CD4-positive, CD25-positive, alpha-beta regulatory T cell (primary cell): ENCODE data around the gene AP3B1. TPM values are rescaled to one million over a fixed set of nuclear protein-coding genes. Genes with fewer than 3 reads are reported as not detected.

Experiments used
- ATAC-seq, 2 donors: fragments of 150-1000 bp; cut with Tn5 transposase; one replicate each; pipeline ENCODE4 v1.10.0; 2021; ENCODE audit warnings: low read depth in 2 of 2, moderate number of reproducible peaks in 2 of 2, moderate library complexity in 1 of 2
- DNase-seq, 3 donors: peaks; one replicate each; pipeline versions ENCODE4 v3.0.0 to v3.0.0-alpha.2; 2012 to 2022; ENCODE audit warnings: mixed read lengths in 1 of 3
- H3K27ac ChIP-seq: one replicate; pipeline ENCODE4 v1.7.0; 2013; ENCODE audit warnings: mild to moderate bottlenecking, low read length; ENCODE audit not compliant: insufficient read depth, poor library complexity, severe bottlenecking
- H3K27me3 ChIP-seq: one replicate; pipeline ENCODE4 v1.7.0; 2013; ENCODE audit warnings: low read length; ENCODE audit not compliant: control insufficient read depth, insufficient read depth
- H3K36me3 ChIP-seq: one replicate; pipeline ENCODE4 v1.7.0; 2013; ENCODE audit warnings: mild to moderate bottlenecking, low read length, moderate library complexity; ENCODE audit not compliant: control insufficient read depth, insufficient read depth
- H3K4me1 ChIP-seq: 2 replicates; pipeline ENCODE4 v1.7.0; 2013; ENCODE audit warnings: mild to moderate bottlenecking, low read length; ENCODE audit not compliant: insufficient read depth, control insufficient read depth, poor library complexity, severe bottlenecking
- H3K4me3 ChIP-seq: one replicate; pipeline ENCODE4 v1.7.0; 2013; ENCODE audit warnings: low read depth, mild to moderate bottlenecking, low read length, moderate library complexity
- H3K9me3 ChIP-seq, 2 experiments: 1 replicate in 1 of 2; 2 replicates in 1 of 2; pipeline ENCODE4 v1.7.0; 2013; ENCODE audit warnings: low read length in 2 of 2, mild to moderate bottlenecking in 1 of 2, moderate library complexity in 1 of 2; ENCODE audit not compliant: control insufficient read depth in 2 of 2
- H3K27ac Mint-ChIP-seq, 3 donors: one replicate each; pipeline ENCODE4 v1.8.0; 2020 to 2022; ENCODE audit warnings: mild to moderate bottlenecking in 3 of 3, mixed read lengths in 3 of 3, moderate library complexity in 2 of 3
- H3K27me3 Mint-ChIP-seq: one replicate; pipeline ENCODE4 v1.8.0; 2022; ENCODE audit warnings: mild to moderate bottlenecking, mixed read lengths
- H3K36me3 Mint-ChIP-seq: one replicate; pipeline ENCODE4 v1.8.0; 2020; ENCODE audit warnings: mixed read lengths
- H3K4me1 Mint-ChIP-seq, 4 donors: one replicate each; pipeline ENCODE4 v1.8.0; 2020 to 2022; ENCODE audit warnings: mixed read lengths in 4 of 4, mild to moderate bottlenecking in 1 of 4
- H3K4me3 Mint-ChIP-seq, 4 donors: one replicate each; pipeline ENCODE4 v1.8.0; 2020 to 2022; ENCODE audit warnings: mild to moderate bottlenecking in 4 of 4, mixed read lengths in 4 of 4, moderate library complexity in 3 of 4
- H3K9me3 Mint-ChIP-seq, 7 donors: one replicate each; pipeline ENCODE4 v1.8.0; 2020 to 2022; ENCODE audit warnings: mixed read lengths in 7 of 7, mild to moderate bottlenecking in 3 of 7, moderate library complexity in 2 of 7
- polyA plus RNA-seq, 4 donors: library from polyadenylated mRNA; unstranded; fragments of 300-500 nt; fragmentation: Illumina TruSeq; gene quantifications; one replicate each; pipeline ENCODE4 v1.2.3, GENCODE V29; 2021
- total RNA-seq: library from RNA; stranded (reverse); gene quantifications from one replicate; pipeline ENCODE4 v1.2.3, GENCODE V29; 2022

AP3B1 gene
- total and polyA plus RNA-seq, 5 donors from 2014 or later, result 27.9 to 44.5 (median 32.1) TPM

DNA sequence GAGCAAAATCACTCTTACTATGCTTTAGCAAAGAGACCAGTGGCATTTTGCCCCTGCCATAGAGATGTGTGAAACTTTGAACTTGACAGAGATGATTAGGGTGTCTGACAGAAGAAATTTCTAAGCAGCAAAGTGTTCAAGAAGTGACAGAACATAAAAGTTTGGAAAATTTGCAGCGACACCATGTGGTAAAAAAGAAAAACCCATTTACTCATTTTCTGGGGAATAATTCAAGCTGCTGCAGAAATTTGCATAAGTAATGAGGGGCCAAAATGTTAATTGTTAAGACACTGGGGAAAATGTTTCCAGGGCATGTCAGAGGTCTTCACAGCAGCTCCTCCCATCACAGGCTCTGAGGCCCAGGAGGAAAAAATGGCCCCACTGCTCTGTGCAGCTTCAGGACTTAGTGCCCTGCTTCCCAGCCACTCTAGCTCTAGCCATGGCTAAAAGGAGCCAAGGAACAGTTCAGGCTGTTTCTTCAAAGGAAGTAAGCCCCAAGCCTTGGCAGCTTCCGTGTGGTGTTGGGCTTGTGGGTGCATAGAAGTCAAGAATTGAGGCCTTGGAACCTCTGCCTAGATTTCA, 6.1 kb upstream of the AP3B1 start:
- no peak for ATAC-seq
- no peak overlapping the region for H3K27ac ChIP-seq
- peaks cover 0 to 8% (median 5%) of the 10 kb centered on the region in 4 donors for H3K4me1 Mint-ChIP-seq
- H3K9me3 Mint-ChIP-seq, result peaks cover 0 to 1% (median 0%) of the 10 kb centered on the region in 7 donors
- H3K36me3 ChIP-seq, result no peaks in the 10 kb centered on the region
- H3K4me1 ChIP-seq, result peaks cover 4% of the 10 kb centered on the region
- H3K4me3 Mint-ChIP-seq, result no peak overlapping the region
- no peaks in the 10 kb centered on the region for H3K36me3 Mint-ChIP-seq
- DNase-seq, result peak in 1 of 3 donors; percentile 42
- peaks cover 48% of the 10 kb centered on the region for H3K27me3 Mint-ChIP-seq
- H3K27me3 ChIP-seq, result peaks cover 2% of the 10 kb centered on the region
- no peaks in the 10 kb centered on the region for H3K9me3 ChIP-seq
- H3K27ac Mint-ChIP-seq, result no peak overlapping the region
- H3K4me3 ChIP-seq, result no peak overlapping the region

DNA sequence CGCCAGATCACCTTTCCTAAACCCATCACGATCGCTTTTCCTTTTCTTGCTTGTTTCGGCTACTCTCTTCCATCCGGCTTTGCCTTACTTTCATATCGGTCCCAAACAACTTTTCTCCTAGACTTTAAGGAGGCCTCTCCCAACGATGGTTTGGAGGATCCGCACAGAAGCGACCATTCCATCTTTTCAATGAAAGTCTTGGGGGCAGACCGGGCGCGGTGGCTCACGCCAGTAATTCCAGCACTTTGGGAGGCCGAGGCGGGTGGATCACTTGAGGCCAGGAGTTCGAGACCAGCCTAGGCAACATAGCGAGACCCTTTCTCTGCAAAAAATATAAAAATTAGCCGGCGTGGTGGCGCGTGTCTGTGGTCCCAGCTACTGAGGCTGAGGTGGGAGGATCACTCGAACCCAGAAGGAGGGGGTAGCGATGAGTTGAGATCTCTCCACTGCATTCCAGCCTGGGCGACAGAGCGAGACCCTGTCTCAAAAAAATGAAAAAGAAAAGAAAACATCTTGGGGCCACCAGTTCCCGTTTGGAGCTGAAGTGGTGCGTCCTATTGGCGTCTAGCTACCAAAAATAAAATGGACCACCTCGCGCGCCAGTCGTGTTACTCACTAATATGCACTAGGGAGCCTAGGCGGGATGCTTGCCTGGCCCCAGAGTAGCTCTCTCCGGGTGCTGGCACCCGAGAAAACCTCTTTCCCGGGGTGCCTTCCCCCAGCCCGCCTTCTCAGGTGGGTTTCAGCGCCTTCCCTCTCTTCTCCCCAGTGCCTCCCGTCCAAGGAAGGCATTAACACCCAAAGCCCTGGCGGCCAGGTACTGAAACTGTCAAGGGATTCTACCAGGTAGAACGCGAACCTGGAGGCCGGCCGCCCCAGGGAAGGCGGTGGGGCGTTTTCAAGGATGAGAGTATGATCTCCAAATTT, 800 bp upstream of the AP3B1 start:
- DNase-seq (peak; percentile 54 to 64 (median 58)), ATAC-seq (peak; percentile 32 to 35)
- Histone ChIP-seq H3K27me3 (no peaks in the 10 kb centered on the region), H3K27ac (peak overlapping the region; percentile 83), H3K9me3 (no peaks in the 10 kb centered on the region), H3K4me1 (peaks cover 40% of the 10 kb centered on the region), H3K36me3 (no peaks in the 10 kb centered on the region), H3K4me3 (peak overlapping the region; percentile 100)
- Mint-ChIP-seq H3K4me3 (peak overlapping the region; percentile 95 to 100 (median 98)), H3K4me1 (peaks cover 17 to 45% (median 34%) of the 10 kb centered on the region in 4 donors), H3K9me3 (peaks cover 0 to 1% (median 0%) of the 10 kb centered on the region in 7 donors), H3K27me3 (peaks cover 30% of the 10 kb centered on the region), H3K36me3 (peaks cover 3% of the 10 kb centered on the region), H3K27ac (peak overlapping the region; percentile 97 to 100 (median 98))

DNA sequence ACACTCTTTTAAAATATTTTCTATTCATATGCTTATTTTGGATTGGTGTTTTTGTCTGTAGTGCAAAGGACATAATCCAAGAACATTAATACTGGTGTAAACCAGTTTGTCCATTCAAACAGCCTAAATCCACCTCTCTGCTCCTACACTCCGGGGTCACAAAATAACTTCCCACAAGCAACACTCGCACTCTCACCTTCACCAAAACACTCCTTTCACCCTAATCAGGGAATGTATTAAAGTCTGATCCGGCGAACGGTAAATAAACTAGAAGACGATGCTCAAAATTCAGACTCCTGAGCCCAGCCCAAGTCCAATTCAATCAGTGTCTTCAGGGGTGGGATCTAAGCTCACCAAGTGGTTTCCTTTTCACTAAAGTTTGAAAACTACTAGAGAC, 649 bp downstream of the AP3B1 start:
- H3K9me3 ChIP-seq, result no peaks in the 10 kb centered on the region
- H3K27ac ChIP-seq, result peak overlapping the region; percentile 83
- H3K4me3 Mint-ChIP-seq, result peak overlapping the region; percentile 95 to 100 (median 98)
- peaks cover 0 to 1% (median 0%) of the 10 kb centered on the region in 7 donors for H3K9me3 Mint-ChIP-seq
- ATAC-seq (no peak), DNase-seq (peak in 1 of 3 donors; percentile 34)
- H3K4me1 Mint-ChIP-seq, result peaks cover 28 to 58% (median 43%) of the 10 kb centered on the region in 4 donors
- H3K27me3 Mint-ChIP-seq, result peaks cover 19% of the 10 kb centered on the region
- no peaks in the 10 kb centered on the region for H3K27me3 ChIP-seq
- H3K27ac Mint-ChIP-seq, result peak overlapping the region; percentile 97 to 100 (median 98)
- H3K4me3 ChIP-seq, result peak overlapping the region; percentile 100
- peaks cover 48% of the 10 kb centered on the region for H3K4me1 ChIP-seq
- H3K36me3 ChIP-seq, result no peaks in the 10 kb centered on the region
- H3K36me3 Mint-ChIP-seq, result peaks cover 3% of the 10 kb centered on the region

DNA sequence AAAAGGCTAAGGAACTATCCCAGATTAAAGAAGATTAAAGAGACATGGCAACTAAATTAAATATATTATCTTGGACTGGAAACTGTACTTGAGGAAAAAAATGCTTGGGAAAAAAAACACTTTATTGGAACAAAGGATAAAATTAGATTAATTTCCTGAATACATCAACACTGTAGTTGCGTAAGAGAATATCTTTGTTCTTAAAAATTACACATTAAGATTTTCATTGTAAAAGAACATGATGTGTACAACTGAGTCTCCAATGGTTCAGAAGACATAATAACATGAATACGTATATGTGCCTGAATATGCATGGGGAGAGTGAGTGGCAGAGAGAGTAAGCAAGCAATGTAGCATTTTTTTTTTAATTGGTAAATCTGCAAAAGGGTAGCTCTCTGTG, 2.8 kb downstream of the AP3B1 start:
- no peak for ATAC-seq
- Histone ChIP-seq H3K4me3 (peak overlapping the region; percentile 27), H3K4me1 (peaks cover 52% of the 10 kb centered on the region), H3K36me3 (no peaks in the 10 kb centered on the region), H3K9me3 (no peaks in the 10 kb centered on the region), H3K27me3 (no peaks in the 10 kb centered on the region), H3K27ac (no peak overlapping the region)
- H3K36me3 Mint-ChIP-seq, result peaks cover 3% of the 10 kb centered on the region
- H3K27ac Mint-ChIP-seq, result peak overlapping the region in 2 of 3 donors; percentile 7 to 68
- H3K9me3 Mint-ChIP-seq, result peaks cover 0 to 1% (median 0%) of the 10 kb centered on the region in 7 donors
- H3K4me1 Mint-ChIP-seq, result peaks cover 28 to 68% (median 50%) of the 10 kb centered on the region in 4 donors
- peaks cover 14% of the 10 kb centered on the region for H3K27me3 Mint-ChIP-seq
- DNase-seq, result no peak
- peak overlapping the region; percentile 29 to 98 (median 86) for H3K4me3 Mint-ChIP-seq

DNA sequence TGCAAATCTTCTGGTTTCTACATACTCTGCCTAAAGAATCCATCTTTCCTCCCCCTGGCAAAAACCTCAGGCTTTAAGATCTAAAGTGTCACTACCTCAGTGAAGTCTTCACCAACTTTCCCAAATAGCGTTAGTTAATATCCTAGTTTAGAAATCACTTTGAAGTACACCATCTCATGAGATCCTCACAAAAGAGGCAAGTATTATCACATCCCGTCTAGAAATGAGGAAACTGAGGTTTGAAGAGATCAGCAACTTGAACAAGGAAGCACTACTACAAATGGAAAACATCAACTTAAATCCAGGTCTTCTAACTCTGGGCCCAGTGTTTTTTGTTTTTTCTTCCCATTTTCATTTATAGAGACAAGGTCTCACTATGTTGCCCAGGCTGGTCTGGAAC, 4.6 kb downstream of the AP3B1 start:
- peaks cover 6% of the 10 kb centered on the region for H3K27me3 Mint-ChIP-seq
- peaks cover 0 to 3% (median 0%) of the 10 kb centered on the region in 7 donors for H3K9me3 Mint-ChIP-seq
- H3K27ac ChIP-seq, result no peak overlapping the region
- H3K4me3 Mint-ChIP-seq, result peak overlapping the region in 3 of 4 donors; percentile 2 to 39 (median 34)
- H3K27me3 ChIP-seq, result no peaks in the 10 kb centered on the region
- H3K9me3 ChIP-seq, result no peaks in the 10 kb centered on the region
- no peaks in the 10 kb centered on the region for H3K36me3 ChIP-seq
- H3K4me3 ChIP-seq, result no peak overlapping the region
- DNase-seq (no peak), ATAC-seq (no peak)
- peaks cover 53% of the 10 kb centered on the region for H3K4me1 ChIP-seq
- peaks cover 42 to 72% (median 60%) of the 10 kb centered on the region in 4 donors for H3K4me1 Mint-ChIP-seq
- peak overlapping the region in 1 of 3 donors; percentile 34 for H3K27ac Mint-ChIP-seq
- H3K36me3 Mint-ChIP-seq, result peaks cover 14% of the 10 kb centered on the region

DNA sequence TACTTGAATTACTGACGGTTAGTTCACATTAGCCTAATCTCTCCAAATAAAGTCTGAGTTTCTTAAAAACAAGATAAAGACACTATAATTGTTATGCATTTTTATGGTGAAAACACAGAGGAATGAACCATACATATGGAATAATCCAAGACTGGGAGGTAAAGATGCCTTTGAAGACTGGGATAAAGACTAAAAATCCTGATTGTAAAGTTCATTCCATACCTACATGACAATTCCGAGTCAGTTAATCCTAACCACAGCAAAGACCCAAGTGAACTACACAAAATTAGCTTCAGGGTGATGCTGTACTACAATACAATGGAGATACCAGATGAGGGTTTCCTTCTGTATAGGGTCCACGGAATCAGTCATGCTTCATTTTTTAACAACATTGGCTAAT, 6.3 kb downstream of the AP3B1 start:
- peaks cover 0 to 3% (median 0%) of the 10 kb centered on the region in 7 donors for H3K9me3 Mint-ChIP-seq
- H3K4me3 Mint-ChIP-seq, result no peak overlapping the region
- H3K27me3 Mint-ChIP-seq, result no peaks in the 10 kb centered on the region
- Histone ChIP-seq H3K9me3 (no peaks in the 10 kb centered on the region), H3K4me3 (no peak overlapping the region), H3K36me3 (no peaks in the 10 kb centered on the region), H3K27ac (no peak overlapping the region), H3K27me3 (no peaks in the 10 kb centered on the region), H3K4me1 (peaks cover 43% of the 10 kb centered on the region)
- H3K27ac Mint-ChIP-seq, result no peak overlapping the region
- peaks cover 11% of the 10 kb centered on the region for H3K36me3 Mint-ChIP-seq
- DNase-seq (no peak), ATAC-seq (no peak)
- H3K4me1 Mint-ChIP-seq, result peaks cover 42 to 70% (median 57%) of the 10 kb centered on the region in 4 donors

DNA sequence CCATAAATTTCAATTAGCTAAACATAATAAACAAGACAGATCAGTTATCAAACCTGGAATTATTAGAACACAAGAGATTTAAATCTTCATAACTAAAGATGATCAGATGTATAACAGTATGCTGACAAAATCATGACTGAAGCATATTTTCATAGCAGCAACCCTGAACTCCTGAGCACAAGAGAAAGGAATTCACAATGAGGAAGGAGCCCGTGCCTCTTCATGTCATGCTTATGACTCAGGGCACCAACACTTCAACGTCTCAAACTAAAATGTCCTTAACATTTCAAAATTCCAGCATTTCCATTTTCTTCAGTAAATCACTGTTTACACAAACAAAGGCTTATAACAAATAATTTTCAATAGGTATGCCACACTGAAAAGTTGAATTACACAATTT, 6.7 kb downstream of the AP3B1 start:
- peaks cover 11% of the 10 kb centered on the region for H3K36me3 Mint-ChIP-seq
- no peaks in the 10 kb centered on the region for H3K27me3 Mint-ChIP-seq
- no peak for ATAC-seq
- no peak overlapping the region for H3K4me3 Mint-ChIP-seq
- Histone ChIP-seq H3K27me3 (no peaks in the 10 kb centered on the region), H3K27ac (no peak overlapping the region), H3K4me1 (peaks cover 39% of the 10 kb centered on the region), H3K36me3 (no peaks in the 10 kb centered on the region), H3K4me3 (no peak overlapping the region), H3K9me3 (no peaks in the 10 kb centered on the region)
- H3K4me1 Mint-ChIP-seq, result peaks cover 42 to 69% (median 59%) of the 10 kb centered on the region in 4 donors
- H3K27ac Mint-ChIP-seq, result peak overlapping the region in 1 of 3 donors; percentile 38
- DNase-seq, result no peak
- peaks cover 0 to 3% (median 0%) of the 10 kb centered on the region in 7 donors for H3K9me3 Mint-ChIP-seq
